HepG2 (cell line): ENCODE results near the gene POMT2. TPM values are rescaled to one million over a fixed set of nuclear protein-coding genes. Genes with fewer than 3 reads are reported as not detected.

Experiments used
- ATAC-seq: fragments of 200-7000 bp; cut with Tn5 transposase; 3 replicates; pipeline ENCODE4 v1.9.1; 2020; ENCODE audit warnings: mild to moderate bottlenecking, moderate library complexity
- BruUV-seq: library from RNA; stranded (reverse); fragments of 400-500 nt; replicated peaks from 2 replicates; lab custom pipeline; 2021; lab: Mats Ljungman, UMichigan
- CTCF ChIA-PET: fragments of 300-600 bp; formaldehyde crosslinking; extraction: SDS; loops from one replicate; lab custom pipeline; 2021; ENCODE audit warnings: low total read pairs, inconsistent platforms, low intra/inter-chr PET ratio; lab: Yijun Ruan, JAX
- POLR2A ChIA-PET: fragments of 350-600 bp; sonication (Branson Sonifier 250); formaldehyde crosslinking; loops from one replicate; lab custom pipeline; 2020; ENCODE audit warnings: antibody characterized with exemption, inconsistent platforms; lab: Yijun Ruan, JAX
- DNase-seq: peaks from one replicate; pipeline ENCODE4 v3.0.0-alpha.2; 2015; ENCODE audit warnings: low spot score
- FAIRE-seq: peaks from 3 replicates; lab custom pipeline; 2011; peaks lifted over from hg19 to GRCh38; lab: Jason Lieb, UNC
- H2AFZ ChIP-seq: one replicate; pipeline ENCODE4 v1.6.1; 2011; ENCODE audit warnings: low read length, inconsistent platforms
- H3K27ac ChIP-seq: fragments of 300-600 bp; 3 replicates; pipeline ENCODE4 v1.8.0; 2011; ENCODE audit warnings: mixed run types, mild to moderate bottlenecking, mixed read lengths, low read length, inconsistent platforms; ENCODE audit not compliant: insufficient read depth; ENCODE audit errors: extremely low read length
- H3K27me3 ChIP-seq, 2 experiments: fragments of 200-600 bp in 1 of 2; 2 replicates in 1 of 2; 3 replicates in 1 of 2; pipeline versions ENCODE4 v1.6.0 to v1.8.0; 2011; ENCODE audit warnings: low read length in 2 of 2, mild to moderate bottlenecking in 2 of 2, moderate library complexity in 2 of 2, inconsistent platforms in 1 of 2; ENCODE audit not compliant: insufficient read depth in 2 of 2, control insufficient read depth in 1 of 2
- H3K36me3 ChIP-seq, 2 experiments: fragments of 200-600 bp in 1 of 2; replicated peaks in 1 of 2; 2 replicates in 1 of 2; 3 replicates in 1 of 2; pipeline versions ENCODE4 v1.5.1 to v1.8.0; 2011; ENCODE audit warnings: low read length in 2 of 2, inconsistent platforms in 1 of 2; ENCODE audit not compliant: insufficient read depth in 2 of 2, control insufficient read depth in 1 of 2
- H3K4me1 ChIP-seq: 2 replicates; pipeline ENCODE4 v1.5.1; 2012; ENCODE audit warnings: low read length, inconsistent platforms; ENCODE audit not compliant: insufficient read depth
- H3K4me2 ChIP-seq: 2 replicates; pipeline ENCODE4 v1.6.0; 2011; ENCODE audit warnings: low read depth, low read length, inconsistent platforms
- H3K4me3 ChIP-seq, 3 experiments: fragments of 200-600 bp in 1 of 3; sonication (generic), shearing (Covaris generic) in 1 of 3; replicated peaks in 1 of 3; 2 replicates each; pipeline ENCODE4 v1.5.1; 2011 to 2016; ENCODE audit warnings: low read length in 3 of 3, inconsistent platforms in 2 of 3, low read depth in 2 of 3, mild to moderate bottlenecking in 2 of 3, control low read depth in 1 of 3, mixed read lengths in 1 of 3; ENCODE audit not compliant: insufficient read depth in 1 of 3
- H3K79me2 ChIP-seq: one replicate; pipeline ENCODE4 v1.6.1; 2011; ENCODE audit warnings: low read length, inconsistent platforms; ENCODE audit not compliant: insufficient read depth
- H3K9ac ChIP-seq: 2 replicates; pipeline ENCODE4 v1.6.0; 2011; ENCODE audit warnings: mild to moderate bottlenecking, low read depth, low read length, inconsistent platforms; ENCODE audit not compliant: insufficient read depth
- H3K9me3 ChIP-seq: 2 replicates; pipeline ENCODE4 v1.5.1; 2012; ENCODE audit warnings: mild to moderate bottlenecking, low read length
- H4K20me1 ChIP-seq: 2 replicates; pipeline ENCODE4 v1.6.0; 2011; ENCODE audit warnings: inconsistent platforms, mild to moderate bottlenecking, low read length, moderate library complexity; ENCODE audit not compliant: insufficient read depth
- BHLHE40 ChIP-seq: IDR thresholded peaks from 2 replicates; pipeline ENCODE4 v1.6.1; 2011; ENCODE audit warnings: low read length, improper control_type of control experiment
- CBX2 ChIP-seq, 2 experiments: fragments of 200-600 bp in 1 of 2; sonication (generic); formaldehyde crosslinking in 1 of 2; IDR thresholded peaks; 2 replicates each; pipeline versions ENCODE4 v1.7.0 to v1.8.1; 2018 to 2022; ENCODE audit warnings: low read depth in 2 of 2, low read length in 1 of 2, mild to moderate bottlenecking in 1 of 2, missing genetic modification reagents in 1 of 2
- FOXK1 ChIP-seq: sonication (generic); formaldehyde crosslinking; IDR thresholded peaks from 2 replicates; pipeline ENCODE4 v1.4.0; 2020; ENCODE audit warnings: low read depth, missing genetic modification reagents, borderline replicate concordance
- MEIS1 ChIP-seq: sonication (generic); formaldehyde crosslinking; IDR thresholded peaks from 2 replicates; pipeline ENCODE4 v1.9.0; 2021; ENCODE audit warnings: mild to moderate bottlenecking, missing genetic modification reagents, moderate library complexity, borderline replicate concordance
- PAX8 ChIP-seq: sonication (generic); formaldehyde crosslinking; IDR thresholded peaks from 2 replicates; pipeline ENCODE4 v1.8.0; 2022; ENCODE audit warnings: mild to moderate bottlenecking, missing genetic modification reagents, borderline replicate concordance
- RXRB ChIP-seq: IDR thresholded peaks from 2 replicates; pipeline ENCODE4 v1.6.1; 2016; ENCODE audit warnings: borderline replicate concordance, missing genetic modification reagents, missing compliant biosample characterization
- SSRP1 ChIP-seq: IDR thresholded peaks from 2 replicates; pipeline ENCODE4 v1.6.1; 2016; ENCODE audit warnings: control low read depth
- ZBTB3 ChIP-seq: sonication (generic); formaldehyde crosslinking; IDR thresholded peaks from 2 replicates; pipeline ENCODE4 v1.4.0; 2020; ENCODE audit warnings: low read depth, mild to moderate bottlenecking, moderate library complexity, missing genetic modification reagents, borderline replicate concordance
- ZNF292 ChIP-seq: sonication (generic); formaldehyde crosslinking; IDR thresholded peaks from 2 replicates; pipeline ENCODE4 v1.8.1; 2022; ENCODE audit warnings: mild to moderate bottlenecking, low read depth, missing genetic modification reagents, borderline replicate concordance
- ZNF501 ChIP-seq: sonication (generic); formaldehyde crosslinking; IDR thresholded peaks from 2 replicates; pipeline ENCODE4 v1.5.1; 2020; ENCODE audit warnings: mild to moderate bottlenecking, moderate library complexity, missing genetic modification reagents
- ZNF781 ChIP-seq: sonication (generic); formaldehyde crosslinking; IDR thresholded peaks from 2 replicates; pipeline ENCODE4 v1.5.1; 2020; ENCODE audit warnings: borderline replicate concordance, mild to moderate bottlenecking, missing genetic modification reagents; ENCODE audit errors: not compliant biosample characterization
- ZNF790 ChIP-seq: sonication (generic); formaldehyde crosslinking; IDR thresholded peaks from 2 replicates; pipeline ENCODE4 v1.8.0; 2022; ENCODE audit warnings: missing genetic modification reagents, mild to moderate bottlenecking, borderline replicate concordance
- ZNF891 ChIP-seq: sonication (generic); formaldehyde crosslinking; IDR thresholded peaks from 2 replicates; pipeline ENCODE4 v1.5.0; 2020; ENCODE audit warnings: mild to moderate bottlenecking, missing genetic modification reagents
- WGBS: methylation state at CpG from one replicate; pipeline ENCODE4 v1.1.6; 2017; ENCODE audit warnings: low lambda C conversion rate; 5-methylcytosine and 5-hydroxymethylcytosine counted together
- in situ Hi-C: cut with HindIII; loops from 2 replicates; pipeline ENCODE4 v1.10.0; 2017; ENCODE audit warnings: low pct_unique_long_range_greater_than_20kb; ENCODE audit not compliant: extremely low pct_ligation_motif_present
- intact Hi-C: fragments of 100-400 bp; cut with micrococcal nuclease; formaldehyde crosslinking; loops from one replicate; pipeline ENCODE4 v1.10.0; 2022; ENCODE audit not compliant: unreplicated experiment
- polyA plus RNA-seq, 8 experiments: library from polyadenylated mRNA; depleted of rRNA in 3 of 8; stranded (reverse) in 7 of 8; unstranded in 1 of 8; fragments of >200 nt; fragmentation: Illumina TruSeq in 4 of 8; extraction: Trizol in 4 of 8; gene quantifications; 2 replicates each; pipeline versions ENCODE4 v1.2.1 to v1.2.3, GENCODE V29; 2011 to 2016; ENCODE audit warnings: low read depth in 4 of 8, missing spikeins in 1 of 8, mixed read lengths in 1 of 8; ENCODE audit not compliant: insufficient read depth in 1 of 8
- total RNA-seq, 5 experiments: library from RNA; depleted of rRNA; stranded (reverse); fragments of >200 nt; fragmentation: Illumina TruSeq; extraction: Trizol; gene quantifications; 2 replicates each; pipeline ENCODE4 v1.2.3, GENCODE V29; 2016; ENCODE audit warnings: low read depth in 1 of 5
- TF ChIP-seq, protein P1 (sequence below): sonication (generic); formaldehyde crosslinking; IDR thresholded peaks from 2 replicates; pipeline ENCODE4 v1.4.0; 2020; ENCODE audit warnings: mild to moderate bottlenecking, missing genetic modification reagents
- TF ChIP-seq, protein P2 (sequence below): fragments of 450-650 bp; IDR thresholded peaks from 2 replicates; pipeline ENCODE4 v1.6.1; 2017; ENCODE audit warnings: mild to moderate bottlenecking
- TF ChIP-seq, protein P3 (sequence below): sonication (generic); formaldehyde crosslinking; IDR thresholded peaks from 2 replicates; pipeline ENCODE4 v1.9.0; 2021; ENCODE audit warnings: missing genetic modification reagents, mild to moderate bottlenecking, borderline replicate concordance

POMT2 gene
- total and polyA plus RNA-seq, 2 of the 13 experiments (the other 11 are each of a cell fraction or from before 2014, with no cell fraction given), result 15.3 to 15.9 TPM

DNA sequence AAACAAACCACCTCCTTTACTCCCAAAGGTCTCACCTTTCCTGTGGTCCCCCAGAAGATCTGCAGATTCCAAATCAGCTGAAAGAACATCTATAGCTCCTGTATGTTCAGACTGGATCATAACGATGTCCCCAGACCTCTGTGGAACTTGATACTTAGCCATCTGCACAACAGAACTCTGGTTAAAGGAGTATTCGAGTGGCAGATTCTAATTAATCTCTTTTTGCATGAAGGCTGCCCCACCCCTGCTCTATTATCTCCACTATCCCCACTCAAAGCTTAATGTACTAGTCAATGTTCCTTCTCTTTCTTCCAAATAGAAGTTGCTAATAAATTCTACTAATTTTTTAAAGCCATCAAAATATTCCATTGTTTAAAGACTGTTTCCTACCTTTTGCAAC lies 23.0 kb upstream of the POMT2 start (continued):
- TF ChIP-seq, protein P1, sequence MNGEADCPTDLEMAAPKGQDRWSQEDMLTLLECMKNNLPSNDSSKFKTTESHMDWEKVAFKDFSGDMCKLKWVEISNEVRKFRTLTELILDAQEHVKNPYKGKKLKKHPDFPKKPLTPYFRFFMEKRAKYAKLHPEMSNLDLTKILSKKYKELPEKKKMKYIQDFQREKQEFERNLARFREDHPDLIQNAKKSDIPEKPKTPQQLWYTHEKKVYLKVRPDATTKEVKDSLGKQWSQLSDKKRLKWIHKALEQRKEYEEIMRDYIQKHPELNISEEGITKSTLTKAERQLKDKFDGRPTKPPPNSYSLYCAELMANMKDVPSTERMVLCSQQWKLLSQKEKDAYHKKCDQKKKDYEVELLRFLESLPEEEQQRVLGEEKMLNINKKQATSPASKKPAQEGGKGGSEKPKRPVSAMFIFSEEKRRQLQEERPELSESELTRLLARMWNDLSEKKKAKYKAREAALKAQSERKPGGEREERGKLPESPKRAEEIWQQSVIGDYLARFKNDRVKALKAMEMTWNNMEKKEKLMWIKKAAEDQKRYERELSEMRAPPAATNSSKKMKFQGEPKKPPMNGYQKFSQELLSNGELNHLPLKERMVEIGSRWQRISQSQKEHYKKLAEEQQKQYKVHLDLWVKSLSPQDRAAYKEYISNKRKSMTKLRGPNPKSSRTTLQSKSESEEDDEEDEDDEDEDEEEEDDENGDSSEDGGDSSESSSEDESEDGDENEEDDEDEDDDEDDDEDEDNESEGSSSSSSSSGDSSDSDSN (CRISPR knock-in tag), result no peak
- TF ChIP-seq FOXK1 (CRISPR knock-in tag), result no peak
- TF ChIP-seq, all 625 proteins: peak for 0

DNA sequence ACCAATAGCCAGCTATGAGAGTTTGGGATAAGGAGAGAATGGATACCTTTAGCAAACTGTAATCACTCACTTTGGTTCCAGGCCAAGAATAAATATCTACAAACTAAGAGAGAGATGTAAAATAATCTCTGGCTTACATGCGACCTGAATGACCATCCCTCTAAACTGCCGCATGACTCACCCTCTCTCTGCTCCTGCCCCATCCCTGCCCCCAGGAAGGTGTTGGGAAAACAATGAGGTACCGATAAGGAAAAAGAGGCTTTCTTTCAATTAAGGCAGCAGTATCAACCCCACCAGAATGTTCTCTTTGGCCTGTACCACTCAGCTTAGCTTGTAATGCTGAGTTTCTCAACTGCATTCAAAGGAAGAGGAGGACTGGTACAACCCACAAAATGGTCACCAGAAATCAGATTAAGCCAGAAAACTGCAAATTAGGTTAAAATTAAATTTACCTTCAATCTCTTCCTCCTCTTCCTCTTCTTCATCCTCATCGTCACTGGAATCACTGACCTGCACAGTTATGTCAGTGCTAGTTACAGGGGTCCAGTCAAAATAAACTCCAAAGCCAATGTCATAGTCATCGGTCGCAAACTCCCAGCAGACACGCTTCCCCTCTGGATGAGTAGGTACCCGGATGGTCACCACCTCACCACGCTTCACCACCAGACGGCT lies 22.2 kb upstream of the POMT2 start:
- in situ Hi-C loops, result no loop called here
- TF ChIP-seq, protein P2, sequence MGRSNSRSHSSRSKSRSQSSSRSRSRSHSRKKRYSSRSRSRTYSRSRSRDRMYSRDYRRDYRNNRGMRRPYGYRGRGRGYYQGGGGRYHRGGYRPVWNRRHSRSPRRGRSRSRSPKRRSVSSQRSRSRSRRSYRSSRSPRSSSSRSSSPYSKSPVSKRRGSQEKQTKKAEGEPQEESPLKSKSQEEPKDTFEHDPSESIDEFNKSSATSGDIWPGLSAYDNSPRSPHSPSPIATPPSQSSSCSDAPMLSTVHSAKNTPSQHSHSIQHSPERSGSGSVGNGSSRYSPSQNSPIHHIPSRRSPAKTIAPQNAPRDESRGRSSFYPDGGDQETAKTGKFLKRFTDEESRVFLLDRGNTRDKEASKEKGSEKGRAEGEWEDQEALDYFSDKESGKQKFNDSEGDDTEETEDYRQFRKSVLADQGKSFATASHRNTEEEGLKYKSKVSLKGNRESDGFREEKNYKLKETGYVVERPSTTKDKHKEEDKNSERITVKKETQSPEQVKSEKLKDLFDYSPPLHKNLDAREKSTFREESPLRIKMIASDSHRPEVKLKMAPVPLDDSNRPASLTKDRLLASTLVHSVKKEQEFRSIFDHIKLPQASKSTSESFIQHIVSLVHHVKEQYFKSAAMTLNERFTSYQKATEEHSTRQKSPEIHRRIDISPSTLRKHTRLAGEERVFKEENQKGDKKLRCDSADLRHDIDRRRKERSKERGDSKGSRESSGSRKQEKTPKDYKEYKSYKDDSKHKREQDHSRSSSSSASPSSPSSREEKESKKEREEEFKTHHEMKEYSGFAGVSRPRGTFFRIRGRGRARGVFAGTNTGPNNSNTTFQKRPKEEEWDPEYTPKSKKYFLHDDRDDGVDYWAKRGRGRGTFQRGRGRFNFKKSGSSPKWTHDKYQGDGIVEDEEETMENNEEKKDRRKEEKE, result no peak
- TF ChIP-seq ZNF790 (CRISPR knock-in tag) (no peak), ZNF501 (CRISPR knock-in tag) (no peak), ZNF781 (CRISPR knock-in tag) (no peak), ZNF891 (CRISPR knock-in tag) (no peak), PAX8 (no peak), ZBTB3 (CRISPR knock-in tag) (no peak), ZNF292 (CRISPR knock-in tag) (no peak), SSRP1 (CRISPR knock-in tag) (no peak), BHLHE40 (no peak), CBX2 (IDR thresholded peaks at IDR 0.05; ENCODE audit: low read depth, low read length) (no peak), CBX2 (CRISPR knock-in tag; IDR thresholded peaks at IDR 0.05; ENCODE audit: low read depth) (no peak), MEIS1 (CRISPR knock-in tag) (no peak), RXRB (no peak)
- TF ChIP-seq, protein P3, sequence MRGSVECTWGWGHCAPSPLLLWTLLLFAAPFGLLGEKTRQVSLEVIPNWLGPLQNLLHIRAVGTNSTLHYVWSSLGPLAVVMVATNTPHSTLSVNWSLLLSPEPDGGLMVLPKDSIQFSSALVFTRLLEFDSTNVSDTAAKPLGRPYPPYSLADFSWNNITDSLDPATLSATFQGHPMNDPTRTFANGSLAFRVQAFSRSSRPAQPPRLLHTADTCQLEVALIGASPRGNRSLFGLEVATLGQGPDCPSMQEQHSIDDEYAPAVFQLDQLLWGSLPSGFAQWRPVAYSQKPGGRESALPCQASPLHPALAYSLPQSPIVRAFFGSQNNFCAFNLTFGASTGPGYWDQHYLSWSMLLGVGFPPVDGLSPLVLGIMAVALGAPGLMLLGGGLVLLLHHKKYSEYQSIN (CRISPR knock-in tag), result no peak

More for the DNA sequence above, 22.2 kb upstream of the POMT2 start:
- Histone ChIP-seq H3K27me3 (no peaks in the 10 kb centered on the region), H3K4me3 (no peak overlapping the region), H3K9ac (no peak overlapping the region), H3K79me2 (no peaks in the 10 kb centered on the region), H3K27ac (no peak overlapping the region), H3K9me3 (no peaks in the 10 kb centered on the region), H4K20me1 (no peaks in the 10 kb centered on the region), H2AFZ (no peak overlapping the region), H3K4me1 (peaks cover 20% of the 10 kb centered on the region), H3K4me2 (no peak overlapping the region), H3K36me3 (peaks cover 6 to 23% of the 10 kb centered on the region in 2 experiments)
- POLR2A ChIA-PET, result no interaction called here
- FAIRE-seq (no peak), ATAC-seq (no peak), DNase-seq (no peak)
- WGBS, result 94% methylated on average over 10 of the region's 10 CpGs
- CTCF ChIA-PET, result no interaction called here
- no TSS peak for BruUV-seq
- intact Hi-C loops, result no loop called here
